Activated CD8-positive, alpha-beta memory T cell treated with anti-CD3 and anti-CD28 coated beads for 1 hour (primary cell): Measurements from ENCODE around the gene CLEC2D.
"Not testable (repeated sequence)": the region's sequence is repeated elsewhere in the genome, so short reads cannot be mapped to it uniquely, and the experiment has no call there.

Source experiments
- DNase-seq, 2 donors: peaks; one replicate each; pipeline ENCODE4 v3.0.0-alpha.2; 2020; ENCODE audit warnings: low read depth in 1 of 2; ENCODE audit errors: extremely low read depth in 1 of 2

Gene CLEC2D, protein sequence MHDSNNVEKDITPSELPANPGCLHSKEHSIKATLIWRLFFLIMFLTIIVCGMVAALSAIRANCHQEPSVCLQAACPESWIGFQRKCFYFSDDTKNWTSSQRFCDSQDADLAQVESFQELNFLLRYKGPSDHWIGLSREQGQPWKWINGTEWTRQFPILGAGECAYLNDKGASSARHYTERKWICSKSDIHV

DNA sequence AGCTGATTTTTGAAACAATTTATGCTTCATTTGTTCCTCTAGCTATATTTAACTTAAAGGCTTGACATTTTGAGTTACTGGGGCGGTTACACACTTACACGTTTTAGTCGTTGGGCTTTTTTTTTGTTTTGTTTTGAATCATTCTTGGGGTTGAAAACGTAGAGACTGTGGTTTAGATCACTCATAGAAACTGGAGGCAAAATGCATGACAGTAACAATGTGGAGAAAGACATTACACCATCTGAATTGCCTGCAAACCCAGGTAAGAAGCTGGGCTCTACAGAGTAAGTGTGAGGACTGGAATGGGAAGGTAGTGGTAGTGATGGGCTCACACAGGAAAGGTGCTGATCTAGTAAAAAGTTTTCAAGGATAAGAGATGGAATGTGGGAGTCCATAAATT lies at the start of gene CLEC2D:
CLEC2D (plus strand) TSS at position 180 of the 400 bp plus-strand sequence; CDS start at position 202, 22 bp downstream.
- DNase-seq: no peak

DNA sequence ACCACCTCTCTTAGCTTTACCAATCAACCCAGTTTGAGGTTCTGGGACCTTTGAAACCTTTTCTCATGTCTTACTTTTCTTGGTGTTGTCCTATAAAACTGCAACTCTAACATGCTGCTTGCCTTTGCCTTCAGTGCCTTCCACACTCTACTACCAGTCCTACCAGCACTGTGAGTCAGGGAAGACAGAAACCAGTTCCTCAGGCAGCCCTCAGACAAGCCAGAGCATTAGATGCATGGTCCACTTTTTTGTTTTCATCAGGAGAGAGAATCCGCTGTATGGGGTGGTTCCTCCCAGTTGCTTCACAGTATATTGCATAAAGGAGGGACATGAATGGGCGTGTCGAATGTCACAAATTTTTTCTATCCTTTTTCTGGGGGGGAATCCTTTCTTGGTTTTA lies 44.5 kb upstream of the CLEC2D start:
- DNase-seq: no peak

DNA sequence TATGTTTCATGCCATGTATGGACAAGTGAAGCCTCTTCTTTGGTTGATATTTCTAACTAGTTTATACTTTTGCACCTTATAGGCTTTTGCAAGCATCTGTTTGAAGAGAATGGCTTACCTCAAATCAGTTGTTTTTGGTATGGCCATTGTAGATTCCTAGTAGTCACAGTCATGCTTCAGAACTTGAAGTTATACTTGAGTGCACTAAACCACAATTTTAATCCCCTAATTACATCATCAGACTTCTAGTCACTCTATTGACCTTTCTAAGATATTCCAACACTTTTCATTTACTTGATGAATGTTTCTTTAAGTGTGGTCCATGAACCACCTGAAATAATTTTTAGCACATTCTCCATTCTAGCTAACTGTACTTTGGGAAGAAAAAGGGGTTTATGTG lies 43.2 kb upstream of the CLEC2D start:
- no peak for DNase-seq

DNA sequence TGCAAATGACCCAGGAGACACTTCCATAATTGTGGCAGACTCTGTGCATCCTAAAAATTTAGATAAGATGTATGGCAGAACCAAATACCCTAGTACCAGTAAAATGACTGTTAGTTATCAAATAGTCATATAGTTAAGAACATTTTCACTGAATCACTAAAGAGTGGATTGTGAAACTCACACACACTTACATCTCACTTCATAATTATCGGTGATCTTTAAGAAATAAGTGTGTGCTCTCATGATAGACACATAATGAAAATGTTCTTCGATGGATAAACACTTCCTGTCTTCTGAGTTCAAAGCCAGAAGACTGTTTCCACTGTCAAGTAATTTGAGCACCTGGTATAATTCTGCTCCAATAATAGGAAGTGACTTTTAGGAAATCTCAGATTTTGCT lies 42.7 kb upstream of the CLEC2D start:
- no peak for DNase-seq

DNA sequence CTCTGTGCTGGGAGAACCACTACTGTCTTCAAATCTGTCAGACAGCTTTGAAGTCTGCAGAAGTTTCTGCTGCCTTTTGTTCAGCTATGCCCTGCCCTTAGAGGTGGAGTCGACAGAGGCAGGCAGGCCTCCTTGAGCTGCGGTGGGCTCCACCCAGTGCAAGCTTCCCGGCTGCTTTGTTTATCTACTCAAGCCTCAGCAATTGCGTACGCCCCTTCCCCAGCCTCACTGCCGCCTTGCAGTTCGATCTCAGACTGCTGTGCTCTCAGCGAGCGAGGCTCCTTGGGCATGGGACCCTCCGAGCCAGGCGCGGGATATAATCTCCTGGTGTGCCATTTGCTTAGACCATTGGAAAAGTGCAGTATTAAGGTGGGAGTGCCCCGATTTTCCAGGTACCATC lies 36.7 kb upstream of the CLEC2D start:
- DNase-seq: no peak

DNA sequence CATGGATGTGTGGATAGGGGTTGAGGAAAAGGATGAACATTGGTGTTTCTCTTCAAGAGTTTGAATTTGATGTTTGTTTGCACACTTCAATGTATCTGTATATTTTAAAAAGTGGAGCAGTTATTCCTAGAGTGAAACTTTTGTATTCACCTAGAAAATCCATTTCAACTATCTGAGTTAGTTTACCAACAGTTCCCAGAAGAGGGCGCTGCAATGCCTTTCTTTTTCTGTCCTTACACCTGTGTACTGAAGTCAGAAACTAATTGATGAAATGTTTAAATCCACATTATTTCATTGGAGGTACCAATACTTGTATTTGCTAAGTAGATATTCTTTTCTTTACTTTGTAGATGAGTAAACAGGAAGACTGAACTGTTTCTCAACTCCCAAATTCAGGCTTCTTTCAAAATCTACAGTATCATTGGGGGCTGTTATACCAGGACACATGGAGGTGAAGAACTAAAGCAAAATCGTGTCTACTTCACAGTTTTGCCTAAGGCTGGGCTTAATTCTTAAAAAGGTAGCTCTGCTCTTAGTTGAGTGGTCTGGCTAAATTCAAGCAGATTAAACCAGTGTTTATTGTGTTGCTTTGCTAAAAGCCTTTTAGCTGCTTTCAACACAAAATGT lies 35.2 kb upstream of the CLEC2D start:
- DNase-seq: peak; percentile 63 to 64

DNA sequence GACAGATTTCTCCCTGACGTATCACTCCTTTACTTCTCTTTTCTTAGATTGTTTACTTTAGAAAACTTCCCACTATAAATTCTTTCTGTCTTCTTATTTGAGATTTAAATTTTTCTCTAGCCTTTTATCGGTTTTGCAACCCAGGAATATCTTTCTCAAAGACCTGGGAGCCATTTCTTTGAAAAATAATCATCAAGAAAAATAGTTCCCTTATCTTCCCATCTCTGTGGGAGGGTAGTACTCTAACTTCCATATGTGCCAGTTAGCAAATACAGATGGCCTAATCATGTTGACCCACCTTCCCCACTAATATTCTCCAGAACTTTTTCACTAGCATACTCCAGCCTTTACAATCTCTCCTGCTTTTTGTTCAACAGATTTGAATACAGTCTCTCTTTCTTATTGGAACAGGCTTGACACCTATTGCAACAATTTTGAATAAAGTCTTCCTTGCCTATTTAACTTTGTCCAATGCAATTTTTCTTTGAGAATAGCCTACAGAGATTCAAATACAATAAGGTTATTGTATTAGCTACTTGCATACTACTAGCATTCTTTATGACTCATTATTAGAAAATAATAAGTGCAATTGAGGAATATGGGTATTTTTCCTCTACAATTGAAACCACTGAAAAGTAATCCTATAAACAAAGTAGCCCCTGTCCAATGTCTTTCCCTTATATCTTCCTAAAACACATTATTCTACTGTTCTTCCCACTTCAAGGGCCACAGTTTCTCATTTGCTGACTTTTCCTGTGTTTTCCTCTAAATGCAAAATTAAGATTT lies 34.4 kb upstream of the CLEC2D start:
- DNase-seq: no peak

DNA sequence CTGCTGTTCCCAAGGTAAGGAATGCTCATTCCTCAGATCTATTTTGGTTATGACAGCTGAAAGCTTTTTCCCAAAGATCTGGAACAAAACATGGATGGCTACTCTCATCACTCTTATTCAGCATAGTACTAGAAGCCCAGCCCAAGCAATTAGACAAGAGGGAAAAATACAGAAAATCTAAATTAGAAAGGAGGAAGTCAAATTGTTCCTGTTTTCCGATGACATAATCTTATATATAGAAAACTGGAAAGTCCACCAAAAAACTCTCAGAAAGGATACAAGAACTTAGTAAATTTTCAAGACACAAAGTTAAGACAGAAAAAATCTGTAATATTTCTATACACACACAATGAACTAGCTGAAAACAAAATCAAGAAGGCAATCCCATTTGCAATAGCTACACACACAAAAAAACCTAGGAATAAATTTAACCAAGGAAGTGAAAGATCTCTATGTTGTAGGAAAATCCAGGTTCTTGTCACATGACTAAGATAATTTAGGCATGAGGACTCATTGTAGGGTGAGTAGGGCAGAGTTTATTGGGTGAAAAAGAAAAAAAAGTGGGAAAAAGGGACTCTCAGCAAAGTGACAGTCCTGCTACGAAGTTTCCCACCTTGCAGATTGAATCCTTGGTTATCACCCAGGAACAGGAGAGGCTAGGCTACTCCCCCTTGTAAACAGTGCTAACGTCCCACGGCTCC lies 33.2 kb upstream of the CLEC2D start:
- DNase-seq: no peak

DNA sequence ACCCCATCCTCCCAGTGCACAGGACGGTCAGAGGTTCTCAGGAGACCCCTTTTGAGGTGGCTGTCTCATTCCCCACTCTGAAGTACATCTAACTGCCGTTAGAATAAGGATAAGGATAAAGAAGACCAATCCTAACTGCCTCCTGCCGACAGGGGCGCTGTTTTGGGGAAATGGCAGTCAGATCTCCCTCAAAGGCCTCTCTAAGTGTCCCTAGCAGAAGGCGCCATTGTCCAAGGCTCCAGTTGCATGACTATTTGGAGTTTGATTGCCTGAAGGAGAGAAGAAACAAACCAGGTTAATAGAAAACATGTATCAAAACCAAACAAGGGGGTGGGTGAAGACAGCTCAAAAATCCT lies 32.7 kb upstream of the CLEC2D start:
- DNase-seq: no peak

DNA sequence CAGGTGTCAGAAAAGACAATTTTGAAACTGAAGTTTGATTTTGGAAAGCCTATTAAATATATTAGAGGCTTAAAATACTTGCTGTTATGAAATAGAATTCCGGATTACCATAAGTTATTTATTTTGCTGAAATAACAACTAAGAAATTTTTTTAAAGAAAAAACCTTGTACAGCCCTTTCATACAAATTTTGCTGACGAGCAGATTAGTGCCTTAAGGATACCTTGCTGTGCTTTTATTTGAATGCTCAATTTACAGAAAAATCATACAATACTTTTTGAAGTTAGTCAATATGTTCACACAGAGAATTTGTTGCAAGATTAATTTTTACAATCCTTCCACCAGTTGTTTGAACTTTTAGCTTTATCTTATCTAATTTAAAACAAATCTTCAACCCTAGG lies 29.5 kb upstream of the CLEC2D start:
- DNase-seq: no peak

DNA sequence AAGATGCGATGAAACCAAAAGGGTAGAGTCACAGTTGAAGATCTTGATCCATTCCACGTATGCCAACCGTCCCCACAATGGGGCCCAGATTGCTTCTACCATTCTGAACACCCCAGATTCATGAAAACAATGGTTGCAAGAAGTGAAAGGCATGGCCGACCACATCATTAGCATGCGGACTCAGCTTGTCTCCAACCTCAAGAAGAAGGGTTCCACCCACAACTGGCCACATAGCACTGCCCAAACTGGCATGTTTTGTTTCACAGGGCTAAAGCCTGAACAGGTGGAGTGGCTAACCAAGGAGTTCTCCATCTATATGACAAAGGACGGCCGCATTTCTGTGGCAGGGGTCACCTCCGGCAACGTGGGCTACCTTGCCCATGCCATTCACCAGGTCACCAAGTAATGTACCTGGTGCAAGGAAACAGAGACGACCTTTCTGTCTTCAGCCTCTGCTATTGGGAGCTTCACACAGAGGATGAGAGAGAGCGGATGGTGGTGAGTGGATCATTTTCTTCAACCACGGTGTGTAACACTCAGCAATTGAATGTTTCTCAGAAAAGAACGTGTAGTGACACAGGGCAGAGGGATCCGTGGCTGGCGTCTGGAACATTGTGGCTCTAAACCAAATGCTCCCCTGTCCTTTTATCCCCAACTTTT lies 26.8 kb upstream of the CLEC2D start:
- no peak for DNase-seq

DNA sequence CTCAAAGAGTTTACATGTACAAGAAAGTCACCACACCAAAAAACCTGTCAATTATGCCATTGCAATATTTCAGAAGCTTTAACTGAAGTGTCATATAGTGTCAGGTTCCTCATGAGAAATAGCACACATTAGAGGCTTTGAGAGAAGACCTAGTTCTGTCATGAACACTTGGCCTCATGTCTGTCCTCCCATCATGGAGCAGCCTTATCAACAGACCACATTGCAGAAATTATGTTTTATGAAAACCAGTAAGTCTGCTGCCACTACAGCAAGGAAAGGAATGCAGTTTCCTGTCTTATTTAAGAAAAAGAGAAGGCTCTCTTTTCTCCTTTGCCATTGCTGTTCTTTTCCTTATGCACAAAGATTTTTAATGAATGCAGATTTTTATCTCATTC lies 26.2 kb upstream of the CLEC2D start:
- no peak for DNase-seq

DNA sequence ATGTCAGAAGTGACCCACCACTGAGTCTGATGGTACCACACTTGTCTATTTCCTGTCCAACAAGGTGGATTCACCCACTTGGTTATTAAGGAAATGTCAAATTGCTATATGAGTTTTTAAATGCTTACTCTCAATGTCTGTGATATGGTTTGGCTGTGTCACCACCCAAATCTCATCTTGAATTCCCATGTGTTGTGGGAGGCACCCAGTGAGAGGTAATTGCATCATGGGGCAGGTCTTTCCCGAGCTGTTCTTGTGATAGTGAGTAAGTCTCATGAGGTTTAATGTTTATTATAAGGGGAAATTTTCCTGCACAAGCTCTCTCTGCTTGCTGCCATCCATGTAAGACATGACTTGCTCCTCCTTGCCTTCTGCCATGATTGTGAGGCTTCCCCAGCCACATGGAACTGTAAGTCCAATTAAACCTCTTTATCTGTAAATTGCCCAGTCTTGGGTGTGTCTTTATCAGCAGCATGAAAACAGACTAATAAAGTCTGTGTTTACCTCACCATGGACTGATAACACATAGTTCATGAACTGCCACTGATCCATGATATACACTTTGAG lies 24.4 kb upstream of the CLEC2D start:
- DNase-seq: not testable (repeated sequence)

DNA sequence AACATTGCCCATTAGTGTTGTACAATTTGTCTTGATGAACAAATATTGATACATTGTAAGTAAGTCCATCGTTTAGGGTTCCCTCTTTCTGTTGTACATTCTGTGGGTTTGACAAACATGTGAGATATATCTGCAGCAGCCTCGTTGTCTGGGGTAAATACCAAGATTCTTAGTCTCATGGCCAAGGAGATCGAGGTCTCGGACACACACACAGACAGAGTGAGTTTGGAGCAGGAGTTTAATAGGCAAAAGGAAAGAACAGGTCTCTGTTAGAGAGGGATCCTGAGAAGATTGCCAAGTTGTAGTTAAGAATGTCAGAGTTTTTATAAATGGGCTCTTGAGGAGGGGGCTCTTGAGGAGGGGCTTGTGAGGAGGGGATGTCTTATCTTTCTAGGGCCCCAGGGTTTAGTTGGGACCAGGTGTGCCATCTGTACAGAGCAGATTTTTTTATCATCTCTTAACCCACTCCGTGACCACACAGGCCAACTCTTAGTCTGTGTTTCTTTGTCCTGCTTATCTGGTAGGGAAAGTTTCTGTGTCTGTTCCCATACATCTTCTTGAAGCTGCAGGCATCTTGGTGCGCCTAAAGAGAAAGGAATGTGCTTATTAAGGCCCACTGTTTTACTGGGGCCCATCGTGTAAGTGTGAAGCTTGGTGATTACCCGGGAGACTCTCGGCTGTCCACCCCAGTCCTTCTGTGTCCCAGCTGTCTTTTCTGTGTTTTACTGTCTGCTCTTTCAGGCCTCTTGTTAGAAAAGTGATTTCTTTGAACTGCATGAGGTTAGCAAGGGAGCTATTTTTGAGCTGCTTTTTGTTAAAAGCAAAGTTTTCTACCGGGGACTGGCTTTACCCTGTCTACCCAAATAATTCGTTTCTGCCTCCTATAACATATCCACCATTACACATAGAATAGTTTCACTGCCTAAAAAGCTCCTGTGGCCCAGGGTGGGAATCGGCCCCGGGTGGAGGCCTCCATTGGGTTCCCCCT lies 22.4 kb upstream of the CLEC2D start:
- no peak for DNase-seq

DNA sequence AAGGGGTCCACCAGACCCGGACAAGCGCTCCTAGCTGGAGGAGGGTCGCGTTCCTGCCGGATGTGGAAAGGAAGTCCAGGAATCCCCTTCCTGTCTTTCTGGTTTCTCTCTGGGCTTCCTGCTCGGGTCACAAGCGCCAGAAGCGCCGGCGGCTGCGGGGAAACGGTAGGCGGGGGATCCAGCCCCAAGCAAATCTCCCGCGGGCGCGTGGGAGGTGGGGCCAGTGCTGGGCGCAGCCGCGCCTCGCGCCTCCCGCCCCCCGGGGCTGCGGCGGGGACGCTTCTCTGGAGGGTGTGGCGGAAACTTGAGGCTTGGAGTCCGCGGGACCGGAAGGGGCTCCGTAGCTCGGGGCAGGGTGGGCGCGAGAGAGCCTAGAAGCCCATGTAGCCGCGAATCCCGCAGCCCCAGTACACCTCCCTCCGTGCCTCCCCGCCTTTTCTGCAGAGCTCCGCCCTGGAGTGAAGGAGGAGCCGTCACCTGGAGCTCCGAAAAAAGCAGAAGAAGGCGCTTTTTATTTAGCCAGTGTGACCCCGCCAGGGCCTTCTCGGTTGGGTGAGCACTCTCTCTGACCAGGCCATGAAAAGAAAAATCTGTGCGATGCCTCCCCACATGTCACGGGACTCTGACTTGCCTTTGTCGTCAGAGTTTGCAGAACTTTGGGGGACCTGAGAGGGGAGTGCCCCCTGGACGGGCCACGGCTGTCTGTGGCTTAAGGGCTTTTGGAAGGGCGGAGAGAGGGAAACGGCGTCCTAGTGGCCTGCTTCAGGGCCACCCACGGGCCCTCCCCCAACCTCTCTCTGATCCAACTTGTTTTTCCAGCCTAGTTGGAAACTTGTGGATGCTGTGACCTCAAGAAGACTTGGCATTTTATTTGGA lies 21.4 kb upstream of the CLEC2D start:
- DNase-seq: peak; percentile 73 to 82

DNA sequence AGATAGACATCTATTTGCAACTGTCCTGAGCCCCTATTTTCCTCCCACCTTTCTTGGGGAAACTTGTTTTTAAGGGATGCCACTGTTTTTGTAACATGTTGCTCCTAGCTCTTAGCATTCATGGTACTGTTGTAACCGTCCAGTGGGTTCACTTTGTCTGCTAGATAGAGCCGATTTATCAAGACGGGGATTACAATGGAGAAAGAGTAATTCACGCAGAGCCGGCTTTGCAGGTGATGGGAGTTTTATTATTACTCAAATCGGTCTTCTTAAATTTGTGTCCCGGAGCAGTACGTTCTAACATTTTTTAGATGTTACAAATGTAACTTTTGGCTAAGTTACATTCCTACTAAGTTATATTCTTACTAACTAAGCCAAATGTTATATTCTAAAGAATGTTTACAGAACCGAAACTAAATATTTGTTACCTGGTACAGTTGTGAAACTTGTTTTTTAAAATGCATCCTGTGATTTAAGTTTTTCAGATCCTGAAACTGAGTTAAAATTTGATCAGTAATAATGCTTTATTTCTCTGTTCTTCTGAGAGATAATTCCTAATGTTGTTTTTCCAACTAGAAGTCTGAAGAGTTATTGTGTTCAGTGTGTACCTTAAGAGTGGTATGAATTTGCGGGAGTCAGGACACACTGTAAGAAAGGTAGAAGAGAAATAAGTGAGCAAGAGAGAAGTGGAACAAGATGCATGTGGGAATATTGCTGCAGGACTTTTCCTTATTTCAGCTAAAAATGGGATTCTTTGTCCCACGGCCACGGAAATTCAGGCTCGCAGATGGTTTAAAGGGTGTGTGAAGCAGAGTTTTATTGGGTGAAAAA lies 20.6 kb upstream of the CLEC2D start:
- DNase-seq: no peak

DNA sequence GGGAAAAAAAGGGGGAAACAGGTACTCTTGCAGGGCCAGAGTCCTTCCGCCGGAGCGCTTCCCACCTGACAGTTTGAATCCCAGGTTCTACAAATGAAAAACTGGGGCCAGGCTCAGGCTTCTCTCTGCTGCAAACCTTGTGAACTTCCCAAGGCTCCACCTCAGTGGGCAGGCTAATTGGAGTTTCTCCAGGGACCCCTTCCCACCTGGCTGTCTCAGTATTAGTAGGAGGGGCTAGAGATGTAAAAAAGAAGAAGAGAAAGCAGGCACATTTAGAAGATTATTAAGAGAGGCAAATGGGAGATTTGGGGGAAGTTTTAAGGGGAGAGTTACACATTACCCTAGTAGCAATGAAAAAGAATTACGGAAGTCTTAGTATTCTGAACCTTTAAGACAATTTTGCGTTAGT lies 20.0 kb upstream of the CLEC2D start:
- DNase-seq: no peak

DNA sequence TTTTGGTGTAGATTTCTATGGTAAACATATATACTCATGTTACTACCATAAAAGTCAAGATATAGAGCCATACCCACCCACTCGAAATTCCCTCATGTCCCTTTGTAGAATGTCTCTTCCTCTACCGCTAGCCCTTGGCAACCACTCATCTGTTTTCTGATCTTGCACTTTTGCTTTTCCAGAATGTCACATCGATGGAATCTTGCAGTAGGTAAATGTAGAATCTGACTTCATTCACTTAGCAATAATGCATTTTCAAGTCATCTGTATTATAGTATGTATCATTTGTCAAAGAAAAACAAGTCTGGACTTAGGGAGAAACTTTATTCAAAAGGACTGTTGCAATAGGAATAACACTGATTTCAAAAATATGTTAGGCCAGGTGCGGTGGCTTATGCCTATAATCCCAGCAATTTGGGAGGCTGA lies 19.3 kb upstream of the CLEC2D start:
- DNase-seq: no peak
